GM12878 (cell line): ENCODE results near the gene FRMD8. TPM values are rescaled to one million over a fixed set of nuclear protein-coding genes. Genes with fewer than 3 reads are reported as not detected.

Source experiments
- CREM ChIP-seq: IDR thresholded peaks from 2 replicates; pipeline ENCODE4 v1.6.1; 2014; ENCODE audit warnings: antibody characterized with exemption, low read depth
- E2F4 ChIP-seq: IDR thresholded peaks from 2 replicates; pipeline ENCODE4 v1.6.1; 2012; ENCODE audit warnings: low read depth, low read length, improper control_type of control experiment
- ETV6 ChIP-seq, 2 experiments: fragments of 450-650 bp in 1 of 2; IDR thresholded peaks in 1 of 2; conservative IDR thresholded peaks in 1 of 2; 2 replicates each; pipeline ENCODE4 v1.6.1; 2014; ENCODE audit warnings: antibody characterized with exemption in 1 of 2, borderline replicate concordance in 1 of 2, low read depth in 1 of 2, mild to moderate bottlenecking in 1 of 2, moderate library complexity in 1 of 2
- IKZF2 ChIP-seq, 2 experiments: fragments of 450-650 bp; IDR thresholded peaks; 2 replicates each; pipeline ENCODE4 v1.6.1; 2017; ENCODE audit warnings: mild to moderate bottlenecking in 2 of 2, moderate library complexity in 2 of 2
- MEF2B ChIP-seq: fragments of 450-650 bp; IDR thresholded peaks from 2 replicates; pipeline ENCODE4 v1.6.1; 2018; ENCODE audit warnings: mild to moderate bottlenecking, moderate library complexity; ENCODE audit not compliant: partially characterized antibody, poor library complexity, severe bottlenecking
- SRF ChIP-seq, 2 experiments: IDR thresholded peaks; 2 replicates each; pipeline ENCODE4 v1.6.1; 2011; ENCODE audit warnings: low read depth in 2 of 2, low read length in 2 of 2, mild to moderate bottlenecking in 1 of 2, moderate library complexity in 1 of 2
- polyA plus RNA-seq, 11 experiments: library from polyadenylated mRNA; depleted of rRNA in 4 of 11; unstranded in 6 of 11; stranded (reverse) in 5 of 11; fragments of >200 nt; fragmentation: Nextera tagmentation in 4 of 11; fragmentation: Illumina TruSeq in 1 of 11; extraction: Ambion mirVana in 4 of 11; extraction: Trizol in 1 of 11; gene quantifications; 1 replicate in 1 of 11; 2 replicates in 10 of 11; pipeline versions ENCODE4 v1.2.1 to v1.2.3, GENCODE V29; 2011 to 2016; ENCODE audit warnings: inconsistent platforms in 2 of 11, missing spikeins in 2 of 11, low read depth in 1 of 11
- total RNA-seq, 4 experiments: library from RNA; depleted of rRNA in 3 of 4; stranded (reverse); fragments of >200 nt in 3 of 4; fragmentation: Illumina TruSeq in 1 of 4; extraction: Trizol in 1 of 4; gene quantifications; 2 replicates each; pipeline versions ENCODE4 v1.2.1 to v1.2.3, GENCODE V29; 2013 to 2021
- TF ChIP-seq, protein P1 (sequence below): fragments of 450-650 bp; IDR thresholded peaks from 2 replicates; pipeline ENCODE4 v1.6.1; 2017; ENCODE audit warnings: mild to moderate bottlenecking, low read depth, inconsistent platforms; ENCODE audit not compliant: poor library complexity, severe bottlenecking

The FRMD8 gene
- total and polyA plus RNA-seq, 10 of the 15 experiments (the other 5 are each of a cell fraction or from before 2014, with no cell fraction given) = 8.3 to 69.4 (median 28.0) TPM

- TF ChIP-seq, protein P1, sequence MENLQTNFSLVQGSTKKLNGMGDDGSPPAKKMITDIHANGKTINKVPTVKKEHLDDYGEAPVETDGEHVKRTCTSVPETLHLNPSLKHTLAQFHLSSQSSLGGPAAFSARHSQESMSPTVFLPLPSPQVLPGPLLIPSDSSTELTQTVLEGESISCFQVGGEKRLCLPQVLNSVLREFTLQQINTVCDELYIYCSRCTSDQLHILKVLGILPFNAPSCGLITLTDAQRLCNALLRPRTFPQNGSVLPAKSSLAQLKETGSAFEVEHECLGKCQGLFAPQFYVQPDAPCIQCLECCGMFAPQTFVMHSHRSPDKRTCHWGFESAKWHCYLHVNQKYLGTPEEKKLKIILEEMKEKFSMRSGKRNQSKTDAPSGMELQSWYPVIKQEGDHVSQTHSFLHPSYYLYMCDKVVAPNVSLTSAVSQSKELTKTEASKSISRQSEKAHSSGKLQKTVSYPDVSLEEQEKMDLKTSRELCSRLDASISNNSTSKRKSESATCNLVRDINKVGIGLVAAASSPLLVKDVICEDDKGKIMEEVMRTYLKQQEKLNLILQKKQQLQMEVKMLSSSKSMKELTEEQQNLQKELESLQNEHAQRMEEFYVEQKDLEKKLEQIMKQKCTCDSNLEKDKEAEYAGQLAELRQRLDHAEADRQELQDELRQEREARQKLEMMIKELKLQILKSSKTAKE = peak; percentile 24
- peak; percentile 81 to 82; a peak in 3 of 4 replicates for TF ChIP-seq IKZF2 (IDR thresholded peaks at IDR 0.05)
- no peak for TF ChIP-seq CREM
- no peak for TF ChIP-seq MEF2B
- no peak for TF ChIP-seq SRF (IDR thresholded peaks at IDR 0.05; ENCODE audit: low read depth in 2 of 2, low read length in 2 of 2)
- no peak for TF ChIP-seq ETV6 (conservative IDR thresholded peaks at IDR 0.05 in 1 of 2, IDR thresholded peaks at IDR 0.05 in 1 of 2; ENCODE audit: borderline replicate concordance in 1 of 2, low read depth in 1 of 2)
- no peak for TF ChIP-seq E2F4
Measured at GRCh38 chr11:65378208-65378927, 8.1 kb upstream of the FRMD8 start (continued).
